Measurements from ENCODE around the gene NPIPB8.
"Not testable (repeated sequence)": the region's sequence is repeated elsewhere in the genome, so short reads cannot be mapped to it uniquely, and the experiment has no call there.

NPIPB8 gene

GRCh38 chr16:28637765-28638164, at the start of gene NPIPB8:
Gene NPIPB8 (plus strand): TSS chr16:28638065. CDS start chr16:28638361, 296 bp downstream.
- not testable (repeated sequence) for DNase-seq (ENCODE audit: low read depth in 2 of 2)

- no peak for DNase-seq (ENCODE audit: low read depth in 2 of 2)
These were observed 48.8 kb upstream of the NPIPB8 start for GRCh38 chr16:28589069-28589468.

GRCh38 chr16:28589930-28590329, 47.9 kb upstream of the NPIPB8 start:
- DNase-seq (ENCODE audit: low read depth in 2 of 2): no peak

GRCh38 chr16:28590384-28591340, 47.2 kb upstream of the NPIPB8 start:
- DNase-seq (ENCODE audit: low read depth in 2 of 2): no peak

- DNase-seq (ENCODE audit: low read depth in 2 of 2): no peak
These were observed 46.5 kb upstream of the NPIPB8 start for GRCh38 chr16:28591355-28591754.

GRCh38 chr16:28592511-28592910, 45.4 kb upstream of the NPIPB8 start:
- DNase-seq (ENCODE audit: low read depth in 2 of 2): no peak

GRCh38 chr16:28592979-28593553, 44.8 kb upstream of the NPIPB8 start:
- no peak for DNase-seq (ENCODE audit: low read depth in 2 of 2)

GRCh38 chr16:28595451-28595850, 42.4 kb upstream of the NPIPB8 start:
- not testable (repeated sequence) for DNase-seq (ENCODE audit: low read depth in 2 of 2)

- no peak for DNase-seq (ENCODE audit: low read depth in 2 of 2)
These were observed 41.7 kb upstream of the NPIPB8 start for GRCh38 chr16:28596115-28596630.

GRCh38 chr16:28596840-28597691, 40.8 kb upstream of the NPIPB8 start, which contains the start of gene SULT1A2:
Gene SULT1A2 (minus strand): TSS chr16:28597050. CDS start chr16:28595930, 1,120 bp downstream.
- DNase-seq (ENCODE audit: low read depth in 2 of 2): no peak

GRCh38 chr16:28597692-28598261, 40.1 kb upstream of the NPIPB8 start:
- no peak for DNase-seq (ENCODE audit: low read depth in 2 of 2)

GRCh38 chr16:28599377-28600285, 38.2 kb upstream of the NPIPB8 start:
- not testable (repeated sequence) for DNase-seq (ENCODE audit: low read depth in 2 of 2)

GRCh38 chr16:28600965-28601364, 36.9 kb upstream of the NPIPB8 start:
- not testable (repeated sequence) for DNase-seq (ENCODE audit: low read depth in 2 of 2)

GRCh38 chr16:28601589-28601988, 36.3 kb upstream of the NPIPB8 start:
- not testable (repeated sequence) for DNase-seq (ENCODE audit: low read depth in 2 of 2)

GRCh38 chr16:28602062-28602461, 35.8 kb upstream of the NPIPB8 start:
- DNase-seq (ENCODE audit: low read depth in 2 of 2): not testable (repeated sequence)

GRCh38 chr16:28602529-28602928, 35.3 kb upstream of the NPIPB8 start:
- no peak for DNase-seq (ENCODE audit: low read depth in 2 of 2)

GRCh38 chr16:28603381-28604185, 34.3 kb upstream of the NPIPB8 start:
- DNase-seq (ENCODE audit: low read depth in 2 of 2): no peak

- no peak for DNase-seq (ENCODE audit: low read depth in 2 of 2)
These were observed 33.7 kb upstream of the NPIPB8 start for GRCh38 chr16:28604186-28604565.
